H1 (cell line): ENCODE results near the gene OR2J1. TPM values are rescaled to one million over a fixed set of nuclear protein-coding genes. Genes with fewer than 3 reads are reported as not detected.

ENCODE experiments used
- GABPA ChIP-seq: IDR thresholded peaks from 2 replicates; pipeline ENCODE4 v1.6.1; 2011; ENCODE audit warnings: mild to moderate bottlenecking, low read length, moderate library complexity, borderline replicate concordance; ENCODE audit not compliant: insufficient read depth
- RAD21 ChIP-seq, 2 experiments: IDR thresholded peaks in 1 of 2; conservative IDR thresholded peaks in 1 of 2; 2 replicates each; pipeline ENCODE4 v1.6.1; 2011; ENCODE audit warnings: low read depth in 2 of 2, low read length in 2 of 2, improper control_type of control experiment in 1 of 2, inconsistent platforms in 1 of 2, mild to moderate bottlenecking in 1 of 2, moderate library complexity in 1 of 2
- ZNF274 ChIP-seq: IDR thresholded peaks from 2 replicates; pipeline ENCODE4 v1.7.0; 2012; ENCODE audit warnings: low read length, borderline replicate concordance; ENCODE audit errors: extremely low read depth
- polyA plus RNA-seq, 7 experiments: library from polyadenylated mRNA; depleted of rRNA in 3 of 7; stranded (reverse) in 5 of 7; unstranded in 2 of 7; fragments of >200 nt in 5 of 7; fragments of 200-250 nt in 2 of 7; gene quantifications; 1 replicate in 5 of 7; 2 replicates in 1 of 7; 4 replicates in 1 of 7; pipeline versions ENCODE4 v1.2.1 to v1.2.3, GENCODE V29; 2011 to 2013; ENCODE audit warnings: missing spikeins in 2 of 7, mixed read lengths in 2 of 7
- total RNA-seq: library from RNA; stranded (reverse); fragmentation: NEBNext Ultra II Directional; extraction: Animal tissue kit (Norgen Biotek cat#: 25700); gene quantifications from 2 replicates; pipeline ENCODE4 v1.2.1, GENCODE V29; 2021
- TF ChIP-seq, protein P1 (sequence below): fragments of 300-600 bp; sonication (generic); IDR thresholded peaks from 2 replicates; pipeline ENCODE4 v1.7.1; 2012; ENCODE audit warnings: low read length, moderate library complexity, mild to moderate bottlenecking, inconsistent platforms; ENCODE audit not compliant: insufficient replicate concordance
- TF ChIP-seq, protein P2 (sequence below), 3 experiments: IDR thresholded peaks; 1 replicate in 2 of 3; 2 replicates in 1 of 3; pipeline versions ENCODE4 v1.5.1 to v1.6.1; 2011; ENCODE audit warnings: low read length in 3 of 3, mild to moderate bottlenecking in 3 of 3, inconsistent platforms in 2 of 3, low read depth in 1 of 3, moderate library complexity in 1 of 3; ENCODE audit not compliant: insufficient read depth in 1 of 3; ENCODE audit errors: control extremely low read depth in 1 of 3

Gene OR2J1
- total and polyA plus RNA-seq, 2 of the 8 experiments (the other 6 are each of a cell fraction or from before 2014, with no cell fraction given), result not detected

DNA sequence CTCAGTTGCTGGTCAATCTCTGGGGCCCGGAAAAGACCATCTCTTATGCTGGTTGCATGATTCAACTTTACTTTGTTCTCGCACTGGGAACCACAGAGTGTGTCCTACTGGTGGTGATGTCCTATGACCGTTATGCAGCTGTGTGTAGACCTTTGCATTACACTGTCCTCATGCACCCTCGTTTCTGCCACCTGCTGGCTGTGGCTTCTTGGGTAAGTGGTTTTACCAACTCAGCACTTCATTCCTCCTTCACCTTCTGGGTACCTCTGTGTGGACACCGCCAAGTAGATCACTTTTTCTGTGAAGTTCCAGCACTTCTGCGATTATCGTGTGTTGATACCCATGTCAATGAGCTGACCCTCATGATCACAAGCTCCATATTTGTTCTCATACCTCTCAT lies 12.8 kb downstream of the OR2J1 start (continued):
- TF ChIP-seq, protein P1, sequence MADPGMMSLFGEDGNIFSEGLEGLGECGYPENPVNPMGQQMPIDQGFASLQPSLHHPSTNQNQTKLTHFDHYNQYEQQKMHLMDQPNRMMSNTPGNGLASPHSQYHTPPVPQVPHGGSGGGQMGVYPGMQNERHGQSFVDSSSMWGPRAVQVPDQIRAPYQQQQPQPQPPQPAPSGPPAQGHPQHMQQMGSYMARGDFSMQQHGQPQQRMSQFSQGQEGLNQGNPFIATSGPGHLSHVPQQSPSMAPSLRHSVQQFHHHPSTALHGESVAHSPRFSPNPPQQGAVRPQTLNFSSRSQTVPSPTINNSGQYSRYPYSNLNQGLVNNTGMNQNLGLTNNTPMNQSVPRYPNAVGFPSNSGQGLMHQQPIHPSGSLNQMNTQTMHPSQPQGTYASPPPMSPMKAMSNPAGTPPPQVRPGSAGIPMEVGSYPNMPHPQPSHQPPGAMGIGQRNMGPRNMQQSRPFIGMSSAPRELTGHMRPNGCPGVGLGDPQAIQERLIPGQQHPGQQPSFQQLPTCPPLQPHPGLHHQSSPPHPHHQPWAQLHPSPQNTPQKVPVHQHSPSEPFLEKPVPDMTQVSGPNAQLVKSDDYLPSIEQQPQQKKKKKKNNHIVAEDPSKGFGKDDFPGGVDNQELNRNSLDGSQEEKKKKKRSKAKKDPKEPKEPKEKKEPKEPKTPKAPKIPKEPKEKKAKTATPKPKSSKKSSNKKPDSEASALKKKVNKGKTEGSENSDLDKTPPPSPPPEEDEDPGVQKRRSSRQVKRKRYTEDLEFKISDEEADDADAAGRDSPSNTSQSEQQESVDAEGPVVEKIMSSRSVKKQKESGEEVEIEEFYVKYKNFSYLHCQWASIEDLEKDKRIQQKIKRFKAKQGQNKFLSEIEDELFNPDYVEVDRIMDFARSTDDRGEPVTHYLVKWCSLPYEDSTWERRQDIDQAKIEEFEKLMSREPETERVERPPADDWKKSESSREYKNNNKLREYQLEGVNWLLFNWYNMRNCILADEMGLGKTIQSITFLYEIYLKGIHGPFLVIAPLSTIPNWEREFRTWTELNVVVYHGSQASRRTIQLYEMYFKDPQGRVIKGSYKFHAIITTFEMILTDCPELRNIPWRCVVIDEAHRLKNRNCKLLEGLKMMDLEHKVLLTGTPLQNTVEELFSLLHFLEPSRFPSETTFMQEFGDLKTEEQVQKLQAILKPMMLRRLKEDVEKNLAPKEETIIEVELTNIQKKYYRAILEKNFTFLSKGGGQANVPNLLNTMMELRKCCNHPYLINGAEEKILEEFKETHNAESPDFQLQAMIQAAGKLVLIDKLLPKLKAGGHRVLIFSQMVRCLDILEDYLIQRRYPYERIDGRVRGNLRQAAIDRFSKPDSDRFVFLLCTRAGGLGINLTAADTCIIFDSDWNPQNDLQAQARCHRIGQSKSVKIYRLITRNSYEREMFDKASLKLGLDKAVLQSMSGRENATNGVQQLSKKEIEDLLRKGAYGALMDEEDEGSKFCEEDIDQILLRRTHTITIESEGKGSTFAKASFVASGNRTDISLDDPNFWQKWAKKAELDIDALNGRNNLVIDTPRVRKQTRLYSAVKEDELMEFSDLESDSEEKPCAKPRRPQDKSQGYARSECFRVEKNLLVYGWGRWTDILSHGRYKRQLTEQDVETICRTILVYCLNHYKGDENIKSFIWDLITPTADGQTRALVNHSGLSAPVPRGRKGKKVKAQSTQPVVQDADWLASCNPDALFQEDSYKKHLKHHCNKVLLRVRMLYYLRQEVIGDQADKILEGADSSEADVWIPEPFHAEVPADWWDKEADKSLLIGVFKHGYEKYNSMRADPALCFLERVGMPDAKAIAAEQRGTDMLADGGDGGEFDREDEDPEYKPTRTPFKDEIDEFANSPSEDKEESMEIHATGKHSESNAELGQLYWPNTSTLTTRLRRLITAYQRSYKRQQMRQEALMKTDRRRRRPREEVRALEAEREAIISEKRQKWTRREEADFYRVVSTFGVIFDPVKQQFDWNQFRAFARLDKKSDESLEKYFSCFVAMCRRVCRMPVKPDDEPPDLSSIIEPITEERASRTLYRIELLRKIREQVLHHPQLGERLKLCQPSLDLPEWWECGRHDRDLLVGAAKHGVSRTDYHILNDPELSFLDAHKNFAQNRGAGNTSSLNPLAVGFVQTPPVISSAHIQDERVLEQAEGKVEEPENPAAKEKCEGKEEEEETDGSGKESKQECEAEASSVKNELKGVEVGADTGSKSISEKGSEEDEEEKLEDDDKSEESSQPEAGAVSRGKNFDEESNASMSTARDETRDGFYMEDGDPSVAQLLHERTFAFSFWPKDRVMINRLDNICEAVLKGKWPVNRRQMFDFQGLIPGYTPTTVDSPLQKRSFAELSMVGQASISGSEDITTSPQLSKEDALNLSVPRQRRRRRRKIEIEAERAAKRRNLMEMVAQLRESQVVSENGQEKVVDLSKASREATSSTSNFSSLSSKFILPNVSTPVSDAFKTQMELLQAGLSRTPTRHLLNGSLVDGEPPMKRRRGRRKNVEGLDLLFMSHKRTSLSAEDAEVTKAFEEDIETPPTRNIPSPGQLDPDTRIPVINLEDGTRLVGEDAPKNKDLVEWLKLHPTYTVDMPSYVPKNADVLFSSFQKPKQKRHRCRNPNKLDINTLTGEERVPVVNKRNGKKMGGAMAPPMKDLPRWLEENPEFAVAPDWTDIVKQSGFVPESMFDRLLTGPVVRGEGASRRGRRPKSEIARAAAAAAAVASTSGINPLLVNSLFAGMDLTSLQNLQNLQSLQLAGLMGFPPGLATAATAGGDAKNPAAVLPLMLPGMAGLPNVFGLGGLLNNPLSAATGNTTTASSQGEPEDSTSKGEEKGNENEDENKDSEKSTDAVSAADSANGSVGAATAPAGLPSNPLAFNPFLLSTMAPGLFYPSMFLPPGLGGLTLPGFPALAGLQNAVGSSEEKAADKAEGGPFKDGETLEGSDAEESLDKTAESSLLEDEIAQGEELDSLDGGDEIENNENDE, result no peak
- TF ChIP-seq, protein P2, sequence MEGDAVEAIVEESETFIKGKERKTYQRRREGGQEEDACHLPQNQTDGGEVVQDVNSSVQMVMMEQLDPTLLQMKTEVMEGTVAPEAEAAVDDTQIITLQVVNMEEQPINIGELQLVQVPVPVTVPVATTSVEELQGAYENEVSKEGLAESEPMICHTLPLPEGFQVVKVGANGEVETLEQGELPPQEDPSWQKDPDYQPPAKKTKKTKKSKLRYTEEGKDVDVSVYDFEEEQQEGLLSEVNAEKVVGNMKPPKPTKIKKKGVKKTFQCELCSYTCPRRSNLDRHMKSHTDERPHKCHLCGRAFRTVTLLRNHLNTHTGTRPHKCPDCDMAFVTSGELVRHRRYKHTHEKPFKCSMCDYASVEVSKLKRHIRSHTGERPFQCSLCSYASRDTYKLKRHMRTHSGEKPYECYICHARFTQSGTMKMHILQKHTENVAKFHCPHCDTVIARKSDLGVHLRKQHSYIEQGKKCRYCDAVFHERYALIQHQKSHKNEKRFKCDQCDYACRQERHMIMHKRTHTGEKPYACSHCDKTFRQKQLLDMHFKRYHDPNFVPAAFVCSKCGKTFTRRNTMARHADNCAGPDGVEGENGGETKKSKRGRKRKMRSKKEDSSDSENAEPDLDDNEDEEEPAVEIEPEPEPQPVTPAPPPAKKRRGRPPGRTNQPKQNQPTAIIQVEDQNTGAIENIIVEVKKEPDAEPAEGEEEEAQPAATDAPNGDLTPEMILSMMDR (IDR thresholded peaks at IDR 0.05; ENCODE audit: control extremely low read depth in 1 of 3, insufficient read depth in 1 of 3, low read depth in 1 of 3, low read length in 3 of 3), result peak in 2 of 3 experiments; percentile 14 to 18; a peak in 2 of 4 replicates
- TF ChIP-seq GABPA, result no peak
- TF ChIP-seq ZNF274, result no peak
- peak in 1 of 2 experiments; percentile 3; a peak in 1 of 4 replicates for TF ChIP-seq RAD21 (IDR thresholded peaks at IDR 0.05 in 1 of 2, conservative IDR thresholded peaks at IDR 0.05 in 1 of 2; ENCODE audit: low read depth in 2 of 2, low read length in 2 of 2)
